Right lobe of liver (tissue), 4 donors: ENCODE results near the gene HECW1.

ENCODE experiments used
- POLR2A ChIP-seq: fragments of 450-650 bp; IDR thresholded peaks from one replicate; pipeline ENCODE4 v1.6.1; 2017; ENCODE audit warnings: antibody characterized with exemption, mild to moderate bottlenecking
- TF ChIP-seq, protein P1 (sequence below), 4 donors: fragments of 200-600 bp in 3 of 4; fragments of 450-650 bp in 1 of 4; IDR thresholded peaks; one replicate each; pipeline versions ENCODE4 v1.5.1 to v1.8.0; 2016 to 2022; ENCODE audit warnings: antibody characterized with exemption in 4 of 4, mild to moderate bottlenecking in 2 of 4
- donor health status: DM: no; HTN: no; CAD: no.
- donor health status: DM: no; HTN: no; CAD: no.
- donor health status: DM: no; HTN: yes; CAD: no.

- no peak for TF ChIP-seq POLR2A
- TF ChIP-seq, protein P1, sequence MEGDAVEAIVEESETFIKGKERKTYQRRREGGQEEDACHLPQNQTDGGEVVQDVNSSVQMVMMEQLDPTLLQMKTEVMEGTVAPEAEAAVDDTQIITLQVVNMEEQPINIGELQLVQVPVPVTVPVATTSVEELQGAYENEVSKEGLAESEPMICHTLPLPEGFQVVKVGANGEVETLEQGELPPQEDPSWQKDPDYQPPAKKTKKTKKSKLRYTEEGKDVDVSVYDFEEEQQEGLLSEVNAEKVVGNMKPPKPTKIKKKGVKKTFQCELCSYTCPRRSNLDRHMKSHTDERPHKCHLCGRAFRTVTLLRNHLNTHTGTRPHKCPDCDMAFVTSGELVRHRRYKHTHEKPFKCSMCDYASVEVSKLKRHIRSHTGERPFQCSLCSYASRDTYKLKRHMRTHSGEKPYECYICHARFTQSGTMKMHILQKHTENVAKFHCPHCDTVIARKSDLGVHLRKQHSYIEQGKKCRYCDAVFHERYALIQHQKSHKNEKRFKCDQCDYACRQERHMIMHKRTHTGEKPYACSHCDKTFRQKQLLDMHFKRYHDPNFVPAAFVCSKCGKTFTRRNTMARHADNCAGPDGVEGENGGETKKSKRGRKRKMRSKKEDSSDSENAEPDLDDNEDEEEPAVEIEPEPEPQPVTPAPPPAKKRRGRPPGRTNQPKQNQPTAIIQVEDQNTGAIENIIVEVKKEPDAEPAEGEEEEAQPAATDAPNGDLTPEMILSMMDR (IDR thresholded peaks at IDR 0.05), result no peak
Measured at GRCh38 chr7:43247757-43248156, 135.3 kb downstream of the HECW1 start.
